Upper lobe of left lung (tissue), 6 donors: ENCODE measurements around the gene CYP2U1. TPM values are rescaled to one million over a fixed set of nuclear protein-coding genes. Genes with fewer than 3 reads are reported as not detected.

Experiments
- ATAC-seq, 2 donors: fragments of 200-7000 bp; cut with Tn5 transposase; one replicate each; pipeline ENCODE4 v1.9.1; 2022; ENCODE audit warnings: mild to moderate bottlenecking in 2 of 2, moderate library complexity in 2 of 2; ENCODE audit not compliant: low FRiP score in 2 of 2
- DNase-seq, 2 donors: peaks; one replicate each; pipeline ENCODE4 v3.0.0-alpha.2; 2019 to 2020
- H3K27ac ChIP-seq, 4 donors: fragments of 200-600 bp; sonication (generic); one replicate each; pipeline ENCODE4 v1.5.1; 2016 to 2019
- H3K27me3 ChIP-seq, 4 donors: fragments of 200-600 bp; sonication (generic); one replicate each; pipeline ENCODE4 v1.5.1; 2017 to 2019
- H3K36me3 ChIP-seq, 4 donors: fragments of 200-600 bp; sonication (generic); one replicate each; pipeline ENCODE4 v1.5.1; 2016 to 2019
- H3K4me1 ChIP-seq, 4 donors: fragments of 200-600 bp; sonication (generic); one replicate each; pipeline ENCODE4 v1.5.1; 2018 to 2019
- H3K4me3 ChIP-seq, 4 donors: fragments of 200-600 bp; sonication (generic); one replicate each; pipeline ENCODE4 v1.5.1; 2017 to 2019; ENCODE audit warnings: mild to moderate bottlenecking in 2 of 4, moderate library complexity in 1 of 4
- H3K9me3 ChIP-seq, 4 donors: fragments of 200-600 bp; sonication (generic); one replicate each; pipeline ENCODE4 v1.5.1; 2018 to 2019
- CTCF ChIP-seq, 6 experiments: fragments of 450-650 bp in 4 of 6; fragments of 200-600 bp in 2 of 6; sonication (generic) in 2 of 6; IDR thresholded peaks; one replicate each; pipeline ENCODE4 v1.5.1; 2016 to 2019; ENCODE audit warnings: antibody characterized with exemption in 6 of 6
- EP300 ChIP-seq, 4 donors: sonication (generic); formaldehyde crosslinking; IDR thresholded peaks; one replicate each; pipeline ENCODE4 v1.5.1; 2017; ENCODE audit warnings: antibody characterized with exemption in 4 of 4, control low read depth in 2 of 4
- POLR2A ChIP-seq, 4 donors: fragments of 450-650 bp; IDR thresholded peaks; one replicate each; pipeline ENCODE4 v1.5.1; 2016 to 2017; ENCODE audit warnings: antibody characterized with exemption in 4 of 4, mild to moderate bottlenecking in 2 of 4
- POLR2AphosphoS5 ChIP-seq, 2 donors: sonication (generic); formaldehyde crosslinking; IDR thresholded peaks; one replicate each; pipeline ENCODE4 v1.5.1; 2017; ENCODE audit warnings: antibody characterized with exemption in 2 of 2
- WGBS, 2 donors: methylation state at CpG; one replicate each; pipeline ENCODE4 v1.1.5; 2017 to 2018; 5-methylcytosine and 5-hydroxymethylcytosine counted together
- total RNA-seq, 6 donors: library from RNA; depleted of rRNA in 4 of 6; stranded (reverse); fragments of >200 nt in 4 of 6; gene quantifications; one replicate each; pipeline versions ENCODE4 v1.1.0 to v1.2.1, GENCODE V29; 2016 to 2021
- donor health status: DM: no; HTN: no; CAD: no; lungs with moderate emphysema.
- donor health status: DM: no; HTN: yes; CAD: no; lungs with severe emphysema.

CYP2U1 gene
- total RNA-seq, result 1 to 10 TPM; 3.1 to 8.3 (median 6.1) TPM

- WGBS, 2 donors, result 6 to 9% methylated on average over 29 to 40 of the region's 78 CpGs
- no peaks in the 10 kb centered on the region for H3K9me3 ChIP-seq
These were observed at the start of gene CYP2U1 for GRCh38 chr4:107930821-107931774. Gene CYP2U1, plus strand, starts transcription at chr4:107931549. Its CDS starts 95 bp downstream, at chr4:107931644.

DNA sequence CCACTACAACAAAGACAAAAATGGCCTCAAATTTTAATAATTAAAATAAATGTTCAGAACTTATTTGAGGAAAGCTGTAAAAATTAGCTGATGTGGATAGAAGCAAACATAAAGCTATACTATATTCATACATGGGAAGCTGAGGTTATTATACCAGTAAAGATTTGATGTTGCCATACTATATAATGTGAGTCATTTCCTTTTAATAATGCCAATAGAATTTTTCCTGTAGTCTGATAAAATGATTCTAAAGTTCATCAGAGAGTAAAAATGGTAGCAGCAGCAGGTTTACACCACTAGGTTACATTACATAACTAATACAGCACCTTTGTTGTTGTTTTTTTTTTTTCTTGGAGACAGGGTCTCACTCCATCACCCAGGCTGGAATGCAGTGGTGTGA, 45.5 kb upstream of the CYP2U1 start:
- ATAC-seq, result no peak
- Histone ChIP-seq H3K9me3 (peaks cover 0 to 8% (median 7%) of the 10 kb centered on the region in 4 donors), H3K4me3 (no peak overlapping the region), H3K27ac (no peak overlapping the region), H3K27me3 (no peaks in the 10 kb centered on the region), H3K4me1 (no peaks in the 10 kb centered on the region), H3K36me3 (peaks cover 0 to 3% (median 0%) of the 10 kb centered on the region in 4 donors)
- no peak for DNase-seq
- no peak for TF ChIP-seq CTCF (IDR thresholded peaks at IDR 0.05)
- no peak for TF ChIP-seq POLR2AphosphoS5 (IDR thresholded peaks at IDR 0.05)
- TF ChIP-seq POLR2A (IDR thresholded peaks at IDR 0.05), result no peak
- no peak for TF ChIP-seq EP300 (IDR thresholded peaks at IDR 0.05)

More at GRCh38 chr4:107930821-107931774, at the start of gene CYP2U1:
- Histone ChIP-seq H3K27ac (peak within 1 kb of the TSS; percentile 73 to 85 (median 78)), H3K4me1 (peaks cover 14 to 22% (median 15%) of the 10 kb centered on the region in 4 donors), H3K27me3 (no peaks in the 10 kb centered on the region), H3K36me3 (no peaks in the 10 kb centered on the region), H3K4me3 (peak within 1 kb of the TSS; percentile 66 to 92 (median 68))
- peak; percentile 96 to 98 for ATAC-seq
- peak; percentile 92 to 97 for DNase-seq
- TF ChIP-seq POLR2A (IDR thresholded peaks at IDR 0.05) (peak in 3 of 4 donors; percentile 49 to 73 (median 53)), EP300 (IDR thresholded peaks at IDR 0.05) (no peak), CTCF (IDR thresholded peaks at IDR 0.05) (peak in 5 of 6 experiments; percentile 40 to 63 (median 54)), POLR2AphosphoS5 (IDR thresholded peaks at IDR 0.05) (peak in 1 of 2 donors; percentile 69)

GRCh38 chr4:107888237-107888636, 43.1 kb upstream of the CYP2U1 start:
- DNase-seq, result no peak
- Histone ChIP-seq H3K4me3 (no peak overlapping the region), H3K4me1 (no peaks in the 10 kb centered on the region), H3K27me3 (no peaks in the 10 kb centered on the region), H3K27ac (no peak overlapping the region), H3K36me3 (peaks cover 0 to 3% (median 0%) of the 10 kb centered on the region in 4 donors), H3K9me3 (peaks cover 0 to 8% (median 7%) of the 10 kb centered on the region in 4 donors)
- no peak for TF ChIP-seq POLR2A (IDR thresholded peaks at IDR 0.05)
- TF ChIP-seq EP300 (IDR thresholded peaks at IDR 0.05), result no peak
- TF ChIP-seq CTCF (IDR thresholded peaks at IDR 0.05), result no peak
- TF ChIP-seq POLR2AphosphoS5 (IDR thresholded peaks at IDR 0.05), result no peak
- ATAC-seq, result no peak
- 42 to 59% methylated on average over 2 of the region's 2 CpGs for WGBS, 2 donors

DNA sequence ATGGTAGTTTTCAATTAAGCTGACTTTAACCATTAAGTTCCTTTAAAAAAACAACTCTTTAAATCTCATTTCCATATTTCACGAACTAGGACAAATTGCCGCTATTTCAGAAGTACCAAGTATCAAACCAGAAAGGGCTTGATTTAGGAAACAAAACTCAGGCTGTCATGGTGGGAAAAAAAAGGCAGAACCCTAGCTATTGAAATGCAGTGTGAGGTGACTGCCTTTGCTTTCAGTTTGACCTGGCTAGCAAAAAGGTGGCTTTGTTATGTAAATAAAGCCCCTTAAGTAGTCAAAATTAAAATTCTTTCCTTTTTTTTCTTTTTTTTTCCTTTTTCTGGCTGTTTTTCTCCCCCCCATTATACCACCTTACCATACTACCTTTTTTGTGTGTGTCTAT, 40.6 kb upstream of the CYP2U1 start:
- DNase-seq (no peak), ATAC-seq (no peak)
- peaks cover 0 to 8% (median 7%) of the 10 kb centered on the region in 4 donors for H3K9me3 ChIP-seq
- H3K36me3 ChIP-seq, result no peaks in the 10 kb centered on the region
- peaks cover 0 to 8% (median 6%) of the 10 kb centered on the region in 4 donors for H3K4me1 ChIP-seq
- no peak for TF ChIP-seq POLR2AphosphoS5 (IDR thresholded peaks at IDR 0.05)
- TF ChIP-seq CTCF (IDR thresholded peaks at IDR 0.05), result no peak
- no peak for TF ChIP-seq POLR2A (IDR thresholded peaks at IDR 0.05)
- no peak for TF ChIP-seq EP300 (IDR thresholded peaks at IDR 0.05)
- no peak overlapping the region for H3K4me3 ChIP-seq
- H3K27me3 ChIP-seq, result no peaks in the 10 kb centered on the region
- H3K27ac ChIP-seq, result no peak overlapping the region
- WGBS, 2 donors, result 94 to 96% methylated on average over 2 of the region's 2 CpGs
